C4-2B (cell line): ENCODE results near the gene TAGLN.

Experiments
- H3K27ac ChIP-seq: fragments of 450-650 bp; 2 replicates; pipeline ENCODE4 v1.5.1; 2017
- CTCF ChIP-seq: fragments of 450-650 bp; conservative IDR thresholded peaks from 2 replicates; pipeline ENCODE4 v1.5.1; 2017; ENCODE audit warnings: mild to moderate bottlenecking
- ZFX ChIP-seq: fragments of 450-650 bp; IDR thresholded peaks from 2 replicates; pipeline ENCODE4 v1.6.1; 2017

The TAGLN gene

GRCh38 chr11:117187799-117188481 is 11.2 kb upstream of the TAGLN start:
- no peak overlapping the region for H3K27ac ChIP-seq
- TF ChIP-seq CTCF (no peak), ZFX (no peak)

- H3K27ac ChIP-seq, result no peak overlapping the region
- TF ChIP-seq CTCF, result no peak
- TF ChIP-seq ZFX, result no peak
These were observed 10.5 kb upstream of the TAGLN start for GRCh38 chr11:117188620-117189081.

DNA sequence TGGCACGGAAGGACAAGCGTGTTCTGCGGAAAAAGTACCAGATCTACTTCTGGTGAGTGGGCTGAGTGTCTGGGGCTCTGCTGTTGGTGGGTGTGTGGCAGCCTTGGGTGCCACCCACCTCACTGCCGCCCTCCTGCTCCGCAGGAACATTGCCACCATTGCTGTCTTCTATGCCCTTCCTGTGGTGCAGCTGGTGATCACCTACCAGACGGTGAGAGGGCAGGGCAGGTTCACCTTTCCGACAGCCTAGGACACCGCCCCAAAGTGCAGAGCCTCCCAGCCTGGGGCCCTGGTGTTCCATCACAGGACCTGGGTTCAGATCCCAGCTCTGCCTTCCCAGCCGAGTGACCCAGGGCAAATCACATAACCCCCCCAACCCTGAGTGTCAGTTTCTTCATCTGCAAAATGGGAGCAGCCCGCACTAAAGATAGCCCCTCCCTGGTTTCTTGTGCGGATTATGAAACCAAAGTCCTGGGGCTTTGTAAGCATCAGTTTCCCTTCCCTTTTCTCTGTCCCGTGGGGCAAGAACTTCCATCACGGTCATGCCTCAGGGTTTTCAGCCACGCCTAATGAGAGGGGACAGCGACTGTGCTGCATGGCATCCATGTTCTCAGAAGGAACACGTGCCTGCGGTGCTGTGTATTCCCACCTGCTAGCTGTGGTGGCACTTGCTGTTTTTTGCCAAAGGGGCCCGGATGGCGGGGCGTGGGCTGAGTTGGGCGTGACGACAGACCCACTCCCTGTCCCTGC is 9.8 kb upstream of the TAGLN start:
- no peak overlapping the region for H3K27ac ChIP-seq
- TF ChIP-seq CTCF, result no peak
- no peak for TF ChIP-seq ZFX

DNA sequence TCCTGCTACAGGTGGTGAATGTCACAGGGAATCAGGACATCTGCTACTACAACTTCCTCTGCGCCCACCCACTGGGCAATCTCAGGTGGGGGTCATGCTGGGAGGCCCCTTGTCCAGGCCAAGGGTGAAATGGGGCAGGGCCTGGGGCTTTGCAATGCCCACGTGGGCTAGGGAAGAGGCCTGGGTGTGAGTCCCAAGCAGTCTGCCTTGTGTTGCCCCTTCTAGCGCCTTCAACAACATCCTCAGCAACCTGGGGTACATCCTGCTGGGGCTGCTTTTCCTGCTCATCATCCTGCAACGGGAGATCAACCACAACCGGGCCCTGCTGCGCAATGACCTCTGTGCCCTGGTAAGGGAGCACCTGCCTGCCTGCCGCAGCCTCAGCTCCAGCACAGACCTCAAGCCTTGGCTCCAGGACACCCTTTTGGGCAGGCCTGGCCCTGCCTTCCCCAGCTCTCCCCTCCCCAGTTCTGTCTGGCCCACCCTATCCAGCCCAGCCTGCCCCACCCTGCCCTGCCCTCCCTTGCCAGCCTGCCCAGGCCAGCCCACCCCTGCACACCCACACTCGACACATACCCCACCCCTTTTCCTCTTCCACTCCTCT is 9.1 kb upstream of the TAGLN start:
- H3K27ac ChIP-seq, result no peak overlapping the region
- no peak for TF ChIP-seq ZFX
- no peak for TF ChIP-seq CTCF

DNA sequence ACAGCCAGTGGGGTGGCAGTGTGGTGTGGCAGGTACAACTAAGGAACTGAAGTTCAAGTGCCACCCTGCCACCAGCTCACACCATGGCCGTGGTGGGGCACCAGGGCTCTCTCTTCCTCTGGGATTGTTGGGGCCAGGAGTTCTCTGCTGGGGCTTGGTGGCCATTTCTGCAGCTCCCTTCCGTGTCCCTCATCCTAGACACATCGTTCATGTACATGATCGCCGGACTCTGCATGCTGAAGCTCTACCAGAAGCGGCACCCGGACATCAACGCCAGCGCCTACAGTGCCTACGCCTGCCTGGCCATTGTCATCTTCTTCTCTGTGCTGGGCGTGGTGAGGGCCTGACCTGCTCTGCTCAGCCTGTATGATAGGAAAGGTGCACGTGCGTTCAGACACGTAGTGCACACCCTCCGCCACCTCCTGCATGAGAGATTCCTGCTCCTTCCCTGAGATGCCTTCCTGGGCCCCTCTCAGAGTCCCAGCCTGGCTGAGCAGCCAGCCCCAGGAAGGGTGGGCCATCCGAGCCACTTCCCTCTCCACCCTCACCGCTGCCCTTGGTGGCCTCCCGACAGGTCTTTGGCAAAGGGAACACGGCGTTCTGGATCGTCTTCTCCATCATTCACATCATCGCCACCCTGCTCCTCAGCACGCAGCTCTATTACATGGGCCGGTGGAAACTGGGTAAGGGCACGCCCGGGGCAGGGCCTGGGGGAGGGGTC is 7.3 kb upstream of the TAGLN start:
- TF ChIP-seq ZFX (no peak), CTCF (no peak)
- no peak overlapping the region for H3K27ac ChIP-seq

GRCh38 chr11:117192401-117192875 is 6.7 kb upstream of the TAGLN start:
- no peak for TF ChIP-seq ZFX
- TF ChIP-seq CTCF, result no peak
- no peak overlapping the region for H3K27ac ChIP-seq
